ENCODE data around the gene XYLB. TPM values are rescaled to one million over a fixed set of nuclear protein-coding genes. Genes with fewer than 3 reads are reported as not detected.

Gene XYLB
- total and polyA plus RNA-seq, 11 donors = 0.23 to 2.9 (median 0.61) TPM

- intact Hi-C loops (cut with DNase I) = no loop called here
Measured at GRCh38 chr3:38359038-38359437, 12.5 kb downstream of the XYLB start.

GRCh38 chr3:38360345-38360744, 13.8 kb downstream of the XYLB start:
- intact Hi-C loops (cut with DNase I) = no loop called here
- H3K4me3 ChIP-seq = no peak overlapping the region
- DNase-seq (no peak), ATAC-seq (no peak)
- H3K27ac ChIP-seq = no peak overlapping the region
- H3K36me3 ChIP-seq = peaks cover 0 to 14% (median 0%) of the 10 kb centered on the region in 9 donors
- no peak for TF ChIP-seq CTCF (IDR thresholded peaks at IDR 0.05)
- no peak for TF ChIP-seq POLR2A (IDR thresholded peaks at IDR 0.05)
- no peaks in the 10 kb centered on the region for H3K9me3 ChIP-seq
- 78 to 95% (median 93%) methylated on average over 3 of the region's 3 CpGs for WGBS, 4 donors
- H3K4me1 ChIP-seq = no peaks in the 10 kb centered on the region
- no peaks in the 10 kb centered on the region for H3K27me3 ChIP-seq

More at GRCh38 chr3:38359038-38359437, 12.5 kb downstream of the XYLB start:
- WGBS, 4 donors = 96 to 98% (median 98%) methylated on average over 6 of the region's 6 CpGs
- ATAC-seq = no peak
- no peaks in the 10 kb centered on the region for H3K9me3 ChIP-seq
- no peaks in the 10 kb centered on the region for H3K4me1 ChIP-seq
- H3K27ac ChIP-seq = no peak overlapping the region
- no peaks in the 10 kb centered on the region for H3K27me3 ChIP-seq
- peaks cover 0 to 9% (median 0%) of the 10 kb centered on the region in 9 donors for H3K36me3 ChIP-seq
- TF ChIP-seq POLR2A (IDR thresholded peaks at IDR 0.05) (no peak), CTCF (IDR thresholded peaks at IDR 0.05) (no peak)
- DNase-seq = no peak
- no peak overlapping the region for H3K4me3 ChIP-seq

- TF ChIP-seq POLR2A (IDR thresholded peaks at IDR 0.05) (no peak), CTCF (IDR thresholded peaks at IDR 0.05) (no peak)
- 71 to 77% (median 72%) methylated on average over 4 of the region's 4 CpGs for WGBS, 4 donors
- DNase-seq (no peak), ATAC-seq (no peak)
- Histone ChIP-seq H3K27ac (no peak overlapping the region), H3K4me3 (no peak overlapping the region), H3K36me3 (peaks cover 0 to 20% (median 0%) of the 10 kb centered on the region in 9 donors), H3K27me3 (no peaks in the 10 kb centered on the region), H3K9me3 (no peaks in the 10 kb centered on the region), H3K4me1 (no peaks in the 10 kb centered on the region)
- intact Hi-C loops (cut with DNase I) = no loop called here
Measured at GRCh38 chr3:38361496-38361895, 14.9 kb downstream of the XYLB start.

- ATAC-seq = no peak
- 94 to 96% (median 95%) methylated on average over 9 of the region's 9 CpGs for WGBS, 4 donors
- no peaks in the 10 kb centered on the region for H3K4me1 ChIP-seq
- no peak overlapping the region for H3K4me3 ChIP-seq
- H3K27ac ChIP-seq = no peak overlapping the region
- H3K36me3 ChIP-seq = peaks cover 0 to 22% (median 0%) of the 10 kb centered on the region in 9 donors
- no peak for DNase-seq
- no peaks in the 10 kb centered on the region for H3K27me3 ChIP-seq
- no peaks in the 10 kb centered on the region for H3K9me3 ChIP-seq
- intact Hi-C loops (cut with DNase I) = no loop called here
- TF ChIP-seq CTCF (IDR thresholded peaks at IDR 0.05) (no peak), POLR2A (IDR thresholded peaks at IDR 0.05) (no peak)
Measured at GRCh38 chr3:38362825-38363224, 16.2 kb downstream of the XYLB start.
